ENCODE measurements around the gene CWH43.
"Not testable (repeated sequence)": the region's sequence is repeated elsewhere in the genome, so short reads cannot be mapped to it uniquely, and the experiment has no call there.

CWH43 gene

GRCh38 chr4:49098034-49098759 lies 112.1 kb downstream of the CWH43 start:
- DNase-seq, result not testable (repeated sequence)

DNA sequence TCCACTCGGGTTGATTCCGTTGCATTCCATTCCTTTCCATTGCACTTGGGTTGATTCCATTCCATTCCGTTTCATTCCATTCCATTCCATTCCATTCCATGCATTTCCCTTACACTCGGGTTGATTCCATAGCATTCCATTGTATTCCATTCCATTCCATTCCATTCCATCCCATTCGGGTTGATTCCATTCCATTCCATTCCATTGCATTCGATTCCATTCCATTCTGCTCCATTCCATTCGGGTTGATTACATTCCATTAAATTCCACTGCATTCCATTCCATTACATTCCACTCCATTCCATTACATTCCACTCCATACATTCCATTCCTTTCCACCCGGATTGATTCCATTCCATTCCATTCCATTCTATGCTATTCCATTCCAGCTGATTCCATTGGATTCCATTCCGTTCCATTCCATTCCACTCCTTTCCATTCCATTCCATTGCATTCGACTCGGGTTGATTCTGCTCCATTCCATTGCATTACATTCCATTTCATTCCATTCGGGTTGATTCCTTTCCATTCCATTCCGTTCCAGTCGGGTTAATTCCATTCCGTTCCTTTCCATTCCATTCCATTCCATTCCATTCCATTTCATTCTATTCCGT lies 113.9 kb downstream of the CWH43 start:
- DNase-seq, result not testable (repeated sequence)

GRCh38 chr4:49102344-49102898 lies 116.3 kb downstream of the CWH43 start:
- not testable (repeated sequence) for DNase-seq

DNA sequence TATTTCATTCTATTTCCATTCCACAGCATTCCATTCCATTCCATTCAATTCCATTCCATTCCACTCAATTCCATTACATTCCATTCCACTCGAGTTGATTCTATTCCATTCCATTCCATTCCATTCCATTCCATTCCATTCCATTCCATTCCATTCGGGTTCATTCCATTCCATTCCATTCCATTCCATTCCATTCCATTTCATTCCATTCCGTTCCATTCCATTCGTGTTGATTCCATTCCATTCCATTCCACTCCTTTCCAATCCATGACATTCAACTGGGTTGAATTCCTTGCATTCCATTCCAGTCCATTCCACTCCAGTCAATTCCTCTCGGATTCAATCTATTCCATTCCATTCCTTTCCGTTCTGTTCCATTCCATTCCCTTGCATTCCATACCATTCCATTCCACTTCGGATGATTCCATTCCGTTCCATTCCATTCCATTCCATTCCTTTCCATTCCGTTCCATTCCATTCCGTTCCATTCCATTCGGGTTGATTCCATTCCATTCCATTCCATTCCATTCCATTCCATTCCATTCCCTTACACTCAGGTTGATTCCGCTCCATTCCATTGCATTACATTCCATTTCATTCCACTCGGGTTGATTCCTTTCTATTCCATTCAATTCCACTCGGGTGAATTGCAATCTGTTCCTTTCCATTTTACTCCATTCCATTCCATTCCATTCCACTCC lies 117.5 kb downstream of the CWH43 start:
- not testable (repeated sequence) for DNase-seq

- not testable (repeated sequence) for DNase-seq
These were observed 118.3 kb downstream of the CWH43 start for GRCh38 chr4:49104231-49104930.

DNA sequence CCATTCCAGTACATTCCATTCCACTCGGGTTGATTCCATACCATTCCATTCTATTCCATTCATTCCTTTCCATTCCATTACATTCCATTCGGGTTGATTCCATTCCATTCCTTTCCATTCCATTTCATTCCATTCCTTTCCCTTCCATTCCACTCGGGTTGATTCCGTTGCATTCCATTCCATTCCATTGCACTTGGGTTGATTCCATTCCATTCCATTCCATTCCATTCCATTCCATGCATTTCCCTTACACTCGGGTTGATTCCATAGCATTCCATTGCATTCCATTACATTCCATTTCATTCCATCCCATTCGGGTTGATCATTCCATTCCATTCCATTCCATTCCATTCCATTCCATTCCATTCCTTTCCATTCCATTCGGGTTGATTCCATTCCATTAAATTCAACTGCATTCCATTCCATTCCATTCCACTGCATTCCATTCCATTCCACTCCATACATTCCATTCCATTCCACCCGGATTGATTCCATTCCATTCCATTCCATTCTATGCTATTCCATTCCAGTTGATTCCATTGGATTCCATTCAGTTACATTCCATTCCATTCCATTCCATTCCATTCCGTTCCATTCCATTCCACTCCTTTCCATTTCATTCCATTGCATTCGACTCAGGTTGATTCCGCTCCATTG lies 119.3 kb downstream of the CWH43 start:
- DNase-seq, result not testable (repeated sequence)

DNA sequence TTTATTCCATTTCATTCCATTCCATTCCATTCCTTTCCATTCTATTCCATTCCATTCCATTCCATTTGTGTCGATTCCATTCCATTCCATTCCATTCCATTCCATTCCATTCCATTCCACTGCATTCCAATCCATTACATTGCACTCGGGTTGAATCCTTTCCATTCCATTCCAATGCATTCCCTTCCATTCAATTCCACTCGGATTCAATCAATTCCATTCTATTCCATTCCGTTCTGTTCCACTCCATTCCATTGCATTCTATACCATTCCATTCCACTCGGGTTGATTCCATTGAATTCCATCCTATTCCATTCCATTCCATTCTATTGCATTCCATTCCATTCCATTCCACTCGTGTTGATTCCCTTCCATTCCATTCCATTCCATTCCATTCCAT lies 121.2 kb downstream of the CWH43 start:
- not testable (repeated sequence) for DNase-seq

- not testable (repeated sequence) for DNase-seq
These were observed 122.3 kb downstream of the CWH43 start for GRCh38 chr4:49108183-49108978.

GRCh38 chr4:49109567-49110166 lies 123.6 kb downstream of the CWH43 start:
- DNase-seq, result not testable (repeated sequence)

DNA sequence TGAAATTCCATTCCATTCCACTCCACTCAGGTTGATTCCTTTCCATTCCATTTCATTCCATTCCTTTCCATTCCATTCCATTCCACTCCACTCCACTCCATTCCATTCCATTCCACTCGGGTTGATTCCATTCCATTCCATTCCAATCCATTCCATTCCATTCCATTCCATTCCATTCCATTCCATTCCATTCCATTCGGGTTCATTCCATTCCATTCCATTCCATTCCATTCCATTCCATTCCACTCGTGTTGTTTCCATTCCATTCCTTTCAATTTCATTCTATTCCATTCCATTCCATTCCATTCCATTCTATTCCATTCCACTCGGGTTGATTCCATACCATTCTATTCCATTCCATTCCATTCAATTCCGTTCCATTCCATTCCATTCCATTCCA lies 124.5 kb downstream of the CWH43 start:
- DNase-seq, result not testable (repeated sequence)
